Smooth muscle cell of the brain vasculature (primary cell): ENCODE results near the gene DPYD.

ENCODE experiments used
- DNase-seq: peaks from one replicate; pipeline ENCODE4 v3.0.0-alpha.2; 2012; ENCODE audit warnings: low read depth, low spot score

Gene DPYD

GRCh38 chr1:97920832-97921571 lies at the start of gene DPYD:
DPYD (minus strand) TSS chr1:97921034; CDS start chr1:97920922, 112 bp downstream.
- DNase-seq = peak; percentile 69

- no peak for DNase-seq
Measured at GRCh38 chr1:97960470-97960869, 39.6 kb upstream of the DPYD start.

- no peak for DNase-seq
Measured at GRCh38 chr1:97947695-97948094, 26.9 kb upstream of the DPYD start.

- DNase-seq = no peak
Measured at GRCh38 chr1:97943354-97943753, 22.5 kb upstream of the DPYD start.

GRCh38 chr1:97942161-97943123 lies 21.6 kb upstream of the DPYD start:
- no peak for DNase-seq

- DNase-seq = no peak
Measured at GRCh38 chr1:97938285-97938642, 17.4 kb upstream of the DPYD start.

- no peak for DNase-seq
Measured at GRCh38 chr1:97936976-97937375, 16.1 kb upstream of the DPYD start.

GRCh38 chr1:97934491-97934890 lies 13.7 kb upstream of the DPYD start:
- no peak for DNase-seq

- no peak for DNase-seq
Measured at GRCh38 chr1:97929874-97930851, 9.3 kb upstream of the DPYD start.

GRCh38 chr1:97926017-97926708 lies 5.3 kb upstream of the DPYD start:
- DNase-seq = no peak

- DNase-seq = no peak
Measured at GRCh38 chr1:97925151-97925550, 4.3 kb upstream of the DPYD start.

- no peak for DNase-seq
Measured at GRCh38 chr1:97923811-97924210, 3.0 kb upstream of the DPYD start.

- DNase-seq = no peak
Measured at GRCh38 chr1:97920276-97920831, 480 bp downstream of the DPYD start.

- no peak for DNase-seq
Measured at GRCh38 chr1:97919585-97920261, 1.1 kb downstream of the DPYD start.

- no peak for DNase-seq
Measured at GRCh38 chr1:97918961-97919360, 1.9 kb downstream of the DPYD start.

GRCh38 chr1:97913506-97914139 lies 7.2 kb downstream of the DPYD start:
- DNase-seq = no peak

GRCh38 chr1:97911266-97912215 lies 9.3 kb downstream of the DPYD start:
- no peak for DNase-seq

GRCh38 chr1:97909266-97909665 lies 11.6 kb downstream of the DPYD start:
- no peak for DNase-seq
